ENCODE results near the gene SNED1.

Gene SNED1

DNA sequence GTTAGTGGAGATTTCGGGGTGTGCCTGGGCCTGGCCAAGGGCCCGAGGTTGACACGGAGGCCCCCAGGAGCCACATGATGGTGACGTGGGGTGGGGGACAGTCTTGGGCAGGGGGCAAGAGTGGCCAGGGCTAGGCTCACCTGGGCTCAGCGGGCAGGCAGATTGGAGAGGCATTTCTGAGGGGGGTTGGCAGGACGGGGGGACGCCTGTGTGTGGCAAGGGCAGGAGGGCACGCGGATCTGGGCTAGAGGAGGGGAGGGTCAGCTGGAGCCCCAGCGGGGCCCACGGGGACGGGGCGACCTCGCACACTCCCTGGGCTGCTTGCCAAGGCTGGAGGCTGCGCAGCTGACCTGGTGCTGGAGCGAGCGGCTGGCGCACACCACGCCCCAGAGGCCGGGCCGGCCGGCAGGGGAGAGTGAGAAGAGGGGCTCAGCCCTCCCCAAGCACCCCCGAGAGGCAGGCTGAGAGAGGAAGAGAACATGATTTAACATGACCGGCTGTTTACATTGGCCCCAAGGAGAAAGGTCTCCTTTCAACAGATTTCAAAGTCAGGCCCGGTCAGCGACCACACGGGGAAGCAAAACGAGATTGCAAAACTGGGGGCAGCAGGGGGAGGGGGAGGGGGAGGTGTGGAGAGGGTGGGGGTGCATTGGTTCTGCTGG, 38.0 kb upstream of the SNED1 start:
- DNase-seq = no peak

DNA sequence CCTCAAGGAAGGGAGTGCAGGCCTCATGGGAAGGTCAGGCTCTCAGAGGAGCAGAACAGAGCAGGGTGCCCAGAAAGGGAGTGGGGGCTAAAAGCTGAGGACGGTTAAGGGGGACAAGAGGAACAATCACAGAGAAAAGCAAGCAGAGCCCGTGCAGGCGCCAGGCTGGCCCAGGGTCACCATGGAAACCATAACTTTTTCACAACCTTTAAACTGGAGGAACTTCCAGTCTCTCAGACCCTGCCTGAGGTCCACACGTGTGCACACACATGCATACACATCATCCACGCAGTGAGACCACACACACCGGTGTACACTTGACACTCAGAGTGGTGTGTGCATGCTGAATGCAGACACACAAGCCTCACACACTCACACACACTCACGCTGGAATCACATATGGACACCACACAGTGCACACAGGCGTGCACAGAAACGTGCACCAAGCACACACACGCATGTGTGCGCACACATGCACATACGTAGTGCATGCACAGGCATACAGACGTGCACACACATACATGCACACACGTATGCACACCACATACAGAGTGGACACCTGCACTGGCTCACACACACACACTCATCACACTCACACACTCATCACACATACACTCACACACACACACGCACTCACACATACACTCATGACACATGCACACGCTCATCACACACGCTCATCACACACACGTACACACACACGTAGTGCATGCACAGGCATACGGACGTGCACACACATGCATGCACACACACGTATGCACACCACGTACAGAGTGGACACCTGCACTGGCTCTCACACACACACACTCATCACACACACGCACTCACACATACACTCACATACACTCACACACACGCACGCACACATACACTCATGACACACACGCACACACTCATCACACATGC, 37.2 kb upstream of the SNED1 start:
- DNase-seq = no peak

DNA sequence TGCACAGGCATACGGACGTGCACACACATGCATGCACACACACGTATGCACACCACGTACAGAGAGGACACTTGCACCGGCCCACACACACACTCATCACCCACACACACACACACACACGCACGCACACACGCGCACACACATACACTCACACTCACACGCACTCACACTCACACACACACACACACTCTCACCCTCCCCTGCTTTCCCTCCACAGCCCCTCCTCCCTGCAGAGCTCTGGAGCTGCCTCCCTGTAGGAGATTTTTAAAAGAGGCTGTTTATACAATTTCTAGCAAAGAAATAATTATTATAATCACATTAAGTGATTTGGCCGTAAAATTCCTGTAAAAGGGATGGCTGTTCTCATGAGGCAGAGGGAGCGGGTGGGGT, 36.5 kb upstream of the SNED1 start:
- no peak for DNase-seq

DNA sequence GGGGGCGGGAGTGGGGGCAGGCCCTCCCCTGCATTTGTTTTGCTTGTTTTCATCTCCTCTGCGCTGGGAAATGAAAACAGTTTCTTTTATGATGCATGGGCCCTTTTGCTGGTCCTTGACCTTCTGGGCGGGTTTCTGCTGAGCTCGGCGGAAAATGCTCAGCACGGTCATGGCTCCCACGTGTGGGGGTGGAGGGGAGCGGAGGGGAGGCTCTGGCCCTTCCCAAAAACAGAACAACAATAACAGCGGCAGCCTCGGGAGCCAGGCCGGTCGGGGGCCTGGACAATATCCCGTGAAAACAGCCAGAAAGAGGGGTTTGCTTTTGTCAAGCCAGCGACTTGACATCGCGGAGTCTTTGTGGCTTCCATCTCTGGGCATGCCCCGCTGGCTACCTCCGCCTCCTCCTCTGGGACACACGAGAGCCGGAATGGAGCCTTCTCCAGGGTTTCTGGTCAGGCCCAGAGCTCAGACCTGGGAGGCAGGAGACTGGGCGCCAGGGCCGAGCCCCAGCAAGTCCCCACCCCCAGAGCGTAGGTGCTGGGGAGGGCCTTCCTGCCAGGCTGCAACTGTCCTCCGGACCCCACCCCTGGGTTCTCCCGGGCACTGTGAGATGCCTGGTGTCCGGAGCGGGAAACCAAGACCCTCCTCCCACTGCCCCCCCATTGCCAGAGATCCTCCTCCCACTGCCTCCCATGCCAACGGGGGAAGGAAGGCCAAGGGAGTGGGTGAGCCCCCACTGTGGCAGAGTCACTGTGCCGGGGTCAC, 35.9 kb upstream of the SNED1 start:
- no peak for DNase-seq

DNA sequence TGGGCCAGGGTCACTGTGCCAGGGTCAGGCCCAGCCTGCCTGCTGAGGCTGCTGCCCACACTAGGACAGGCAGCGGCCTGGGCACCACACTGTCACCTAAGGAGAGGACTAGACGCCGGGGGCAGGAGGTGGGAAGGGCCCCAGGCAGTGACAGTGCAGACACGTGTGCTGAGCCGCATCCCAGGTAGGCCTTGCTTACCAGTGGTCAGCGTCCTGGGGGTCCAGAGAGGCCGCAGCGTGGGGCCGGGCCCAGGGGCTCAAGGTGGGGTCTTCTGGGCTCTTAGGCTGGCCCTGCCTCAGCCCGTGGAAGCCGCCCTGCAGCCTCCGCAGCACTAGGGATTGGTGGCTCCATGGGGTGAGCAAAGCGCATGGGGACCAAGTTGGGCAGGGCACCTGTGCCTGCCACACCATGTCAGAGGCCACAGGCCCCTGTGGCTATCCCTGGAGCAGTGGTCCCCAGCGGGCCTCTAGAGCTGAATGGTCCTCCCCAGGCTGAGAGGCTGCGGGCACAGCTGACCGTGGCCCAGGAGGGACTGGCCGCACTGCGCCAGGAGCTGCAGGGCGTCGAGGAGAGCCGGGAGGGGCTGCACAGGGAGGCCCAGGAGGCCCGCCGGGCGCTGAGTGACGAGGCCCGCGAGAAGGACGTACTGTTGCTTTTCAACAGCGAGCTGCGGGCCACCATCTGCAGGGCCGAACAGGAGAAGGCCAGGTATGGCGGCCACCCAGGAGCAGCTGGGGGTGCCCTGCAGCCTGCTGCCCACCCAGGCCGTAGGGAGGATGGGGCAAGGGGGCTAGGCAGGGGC, 35.2 kb upstream of the SNED1 start:
- no peak for DNase-seq

DNA sequence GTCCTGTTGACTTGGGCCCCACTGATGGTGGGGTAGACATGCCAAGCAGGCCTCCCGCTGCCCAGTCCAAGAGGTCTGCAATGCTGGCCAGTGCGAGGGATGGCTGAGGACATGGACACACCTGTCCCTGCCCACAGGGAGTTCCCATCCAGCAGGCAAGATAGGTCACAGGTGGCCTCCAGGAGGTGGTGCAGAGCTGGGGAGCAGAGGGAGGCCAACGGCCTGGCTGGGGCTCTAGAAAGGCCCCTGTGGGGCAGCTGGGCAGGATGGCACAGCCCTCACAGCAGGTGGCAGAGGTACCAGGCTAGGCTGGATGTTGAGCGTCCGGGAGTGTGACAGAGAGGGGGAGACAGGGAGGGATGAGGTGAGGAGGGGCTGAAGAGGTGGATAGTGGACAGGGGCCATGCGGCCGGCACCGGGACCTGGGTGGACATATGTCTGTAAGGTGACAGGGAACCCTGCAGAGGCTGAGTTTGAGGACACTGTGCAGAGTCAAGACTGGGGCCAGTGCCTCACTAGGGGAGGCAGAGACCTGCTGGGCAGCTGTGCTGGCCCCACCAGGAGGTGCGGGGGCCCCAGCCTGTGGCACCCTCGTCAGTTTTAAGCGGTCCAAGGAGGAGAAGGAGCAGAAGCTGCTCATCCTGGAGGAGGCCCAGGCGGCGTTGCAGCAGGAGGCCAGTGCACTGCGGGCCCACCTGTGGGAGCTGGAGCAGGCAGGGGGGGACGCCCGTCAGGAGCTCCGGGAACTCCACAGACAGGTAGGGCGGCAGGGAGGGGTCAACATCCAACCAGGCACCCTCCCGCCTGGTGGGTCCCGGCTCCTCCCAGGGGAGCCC, 34.3 kb upstream of the SNED1 start:
- DNase-seq = no peak

DNA sequence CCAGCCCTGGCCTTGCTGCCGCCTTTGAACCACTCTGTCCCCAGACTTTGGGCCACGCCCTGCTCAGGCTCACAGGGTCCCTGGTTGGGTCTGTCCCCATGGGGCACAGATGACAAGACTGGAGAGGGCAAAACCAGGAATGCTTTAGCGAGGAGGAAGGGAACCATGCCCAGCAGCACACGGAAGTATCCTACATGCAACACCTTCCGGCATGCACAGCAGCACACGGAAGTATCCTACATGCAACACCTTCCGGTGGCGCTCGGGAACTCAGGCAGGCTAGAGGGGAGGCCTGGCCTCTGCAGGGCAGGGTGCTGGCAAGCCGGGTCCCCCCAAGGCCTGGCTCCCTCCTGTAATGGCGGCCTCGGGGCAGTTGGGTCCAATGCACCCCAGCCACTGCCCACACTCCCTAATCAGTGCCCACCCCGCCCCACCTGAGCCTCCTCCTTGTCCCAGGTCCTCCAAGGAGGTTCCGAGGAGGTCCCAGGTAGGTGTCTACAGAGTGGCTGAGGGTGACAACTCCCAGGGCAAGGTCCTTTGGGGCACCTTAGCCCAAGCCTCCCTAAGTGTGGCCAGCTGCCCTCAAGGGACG, 33.6 kb upstream of the SNED1 start:
- no peak for DNase-seq

DNA sequence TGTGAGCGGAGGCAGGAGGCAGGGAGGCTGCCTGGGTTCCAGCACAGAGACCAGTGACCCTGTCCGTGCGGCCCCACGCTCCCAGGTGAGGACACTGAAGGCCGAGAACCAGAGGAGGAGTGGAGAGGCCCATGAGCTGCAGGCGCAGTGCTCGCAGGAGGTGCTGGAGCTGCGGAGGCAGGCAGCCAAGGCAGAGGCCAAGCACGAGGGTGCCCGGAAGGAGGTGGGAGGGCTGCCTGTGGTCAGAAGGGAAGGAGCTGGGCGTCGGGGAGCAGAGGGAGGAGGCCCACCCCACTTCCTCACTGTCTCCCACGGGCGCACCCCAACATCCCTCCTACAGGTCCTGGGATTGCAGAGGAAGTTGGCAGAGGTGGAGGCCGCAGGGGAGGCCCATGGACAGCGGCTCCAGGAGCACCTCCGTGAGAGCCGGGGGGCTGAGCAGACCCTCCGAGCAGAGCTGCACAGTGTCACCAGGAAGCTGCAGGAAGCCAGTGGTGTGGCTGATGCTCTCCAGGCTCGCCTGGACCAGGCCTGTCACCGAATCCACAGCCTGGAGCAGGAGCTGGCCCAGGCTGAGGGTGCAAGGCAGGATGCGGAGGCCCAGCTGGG, 33.0 kb upstream of the SNED1 start:
- DNase-seq = no peak

DNA sequence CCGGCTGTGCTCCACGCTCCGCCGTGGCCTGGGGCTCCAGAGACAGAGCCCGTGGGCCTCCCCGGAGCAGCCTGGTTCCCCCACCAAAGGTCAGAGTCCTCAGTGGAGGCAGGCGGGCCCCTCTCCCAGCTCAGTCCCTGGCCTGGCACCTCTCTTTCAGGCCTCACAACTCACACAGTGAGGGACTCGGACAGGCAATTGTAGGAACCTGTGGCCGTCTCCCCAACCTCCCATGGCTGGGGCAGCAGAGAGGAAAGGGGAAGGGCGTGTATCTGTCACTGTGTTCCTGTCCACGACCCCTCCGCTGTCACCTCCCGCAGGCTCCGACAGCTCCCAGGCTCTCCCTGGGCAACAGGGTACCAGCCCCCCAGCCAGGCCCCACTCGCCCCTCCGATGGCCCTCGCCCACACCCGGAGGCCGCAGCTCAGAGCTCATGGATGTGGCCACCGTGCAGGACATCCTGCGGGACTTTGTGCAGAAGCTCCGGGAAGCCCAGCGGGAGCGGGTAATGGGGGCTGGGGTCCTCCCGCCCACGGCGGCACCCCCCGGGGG, 32.4 kb upstream of the SNED1 start:
- DNase-seq = no peak

DNA sequence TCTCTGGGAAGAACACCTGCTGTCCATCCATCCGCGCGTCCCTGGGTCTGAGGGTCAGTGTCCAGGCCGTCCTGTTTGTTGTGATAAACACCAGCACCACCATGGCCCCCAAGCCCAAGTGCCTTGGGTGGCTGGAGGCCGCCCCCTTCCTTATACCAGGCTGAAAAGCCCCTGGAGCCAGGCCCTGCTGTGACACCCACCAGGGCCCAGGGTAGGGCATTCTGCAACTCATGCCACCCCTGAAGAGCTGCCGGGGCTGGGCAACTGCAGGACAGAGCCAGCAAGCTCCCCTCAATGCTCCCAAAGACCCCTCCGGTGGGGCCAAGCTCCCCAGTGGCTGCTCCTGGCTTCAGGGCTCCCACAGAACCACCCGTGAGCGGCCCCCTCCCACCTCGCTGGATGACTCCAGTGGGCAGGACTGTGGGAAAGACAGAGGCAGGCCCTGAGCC, 31.9 kb upstream of the SNED1 start:
- DNase-seq = no peak

DNA sequence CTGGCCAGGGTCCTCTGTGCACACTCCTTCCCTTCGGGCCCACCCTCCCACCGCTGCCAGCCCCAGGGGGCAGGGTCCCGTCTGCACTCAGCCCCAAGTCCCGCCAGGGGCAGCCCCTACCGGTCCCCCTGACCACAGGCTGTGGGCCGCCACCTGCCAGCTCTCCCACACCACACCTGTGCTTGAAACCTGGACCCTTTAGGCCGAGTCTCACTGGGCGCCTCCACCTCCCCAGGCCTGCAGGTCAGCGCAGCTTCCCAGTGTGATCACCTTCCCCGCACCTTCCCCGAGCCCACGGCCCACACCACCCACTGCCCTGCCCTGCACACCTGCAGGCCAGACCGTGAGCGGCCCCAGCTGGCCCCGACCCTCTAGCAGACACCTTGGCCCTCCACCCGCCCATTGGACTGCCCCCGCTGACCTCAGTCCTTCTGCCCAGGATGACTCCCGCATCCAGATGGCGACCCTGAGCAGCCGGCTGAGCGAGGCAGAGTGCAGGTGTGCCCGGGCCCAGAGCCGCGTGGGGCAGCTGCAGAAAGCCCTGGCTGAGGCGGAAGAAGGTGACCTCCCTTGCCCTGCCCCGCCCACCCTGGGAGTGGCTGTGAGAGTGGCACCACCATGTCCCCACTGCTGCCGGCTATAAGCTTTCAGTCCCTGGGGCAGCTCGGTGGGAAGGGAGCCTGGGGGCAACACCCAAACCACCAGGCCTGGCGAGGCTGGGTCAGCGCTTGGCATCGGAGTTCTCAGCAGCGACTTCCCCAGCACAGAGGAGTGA, 31.3 kb upstream of the SNED1 start:
- no peak for DNase-seq

DNA sequence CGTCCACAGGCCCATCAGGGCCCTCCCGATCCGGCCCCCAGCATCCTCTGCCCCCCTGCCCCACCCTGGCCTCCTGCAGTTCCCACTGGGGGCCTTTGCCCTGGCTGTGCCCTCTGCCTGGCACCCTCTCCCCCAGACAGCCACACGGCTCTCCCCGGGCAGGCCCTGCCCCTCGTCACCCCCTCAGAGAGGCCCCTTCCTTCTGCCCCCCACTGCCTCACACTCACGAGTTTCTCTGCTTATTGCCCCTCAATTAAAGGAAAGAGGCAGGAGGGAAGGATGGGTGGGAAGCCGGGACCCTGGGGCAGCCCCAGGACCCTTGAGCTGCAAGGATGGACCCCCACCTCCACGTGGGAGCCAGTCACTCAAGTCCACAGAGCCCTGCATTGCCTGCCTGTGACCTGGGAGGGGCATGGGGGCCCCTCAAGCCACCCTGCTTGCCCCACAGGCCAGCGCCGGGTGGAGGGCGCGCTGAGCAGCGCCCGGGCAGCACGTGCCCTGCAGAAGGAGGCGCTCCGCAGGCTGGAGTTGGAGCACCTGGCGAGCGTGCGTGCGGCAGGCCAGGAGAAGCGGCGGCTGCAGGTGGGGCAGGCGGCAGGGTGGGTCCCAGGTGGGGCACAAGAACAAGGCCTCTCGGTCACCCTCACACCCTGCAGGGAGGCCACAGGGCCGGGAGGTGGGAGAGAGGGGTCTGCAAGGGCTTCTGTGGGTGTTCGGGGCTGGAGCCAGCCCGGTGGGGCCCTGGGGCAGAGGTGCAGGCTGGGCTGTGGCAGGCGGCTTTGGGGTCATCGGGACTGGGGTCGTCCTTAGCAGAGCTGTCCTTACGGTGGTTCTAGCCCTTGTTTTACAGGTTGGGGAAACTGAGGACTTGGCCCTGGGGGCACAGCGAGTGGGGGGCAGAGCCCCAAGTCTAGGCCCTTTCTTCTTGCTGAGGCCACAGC, 30.5 kb upstream of the SNED1 start:
- DNase-seq = no peak

DNA sequence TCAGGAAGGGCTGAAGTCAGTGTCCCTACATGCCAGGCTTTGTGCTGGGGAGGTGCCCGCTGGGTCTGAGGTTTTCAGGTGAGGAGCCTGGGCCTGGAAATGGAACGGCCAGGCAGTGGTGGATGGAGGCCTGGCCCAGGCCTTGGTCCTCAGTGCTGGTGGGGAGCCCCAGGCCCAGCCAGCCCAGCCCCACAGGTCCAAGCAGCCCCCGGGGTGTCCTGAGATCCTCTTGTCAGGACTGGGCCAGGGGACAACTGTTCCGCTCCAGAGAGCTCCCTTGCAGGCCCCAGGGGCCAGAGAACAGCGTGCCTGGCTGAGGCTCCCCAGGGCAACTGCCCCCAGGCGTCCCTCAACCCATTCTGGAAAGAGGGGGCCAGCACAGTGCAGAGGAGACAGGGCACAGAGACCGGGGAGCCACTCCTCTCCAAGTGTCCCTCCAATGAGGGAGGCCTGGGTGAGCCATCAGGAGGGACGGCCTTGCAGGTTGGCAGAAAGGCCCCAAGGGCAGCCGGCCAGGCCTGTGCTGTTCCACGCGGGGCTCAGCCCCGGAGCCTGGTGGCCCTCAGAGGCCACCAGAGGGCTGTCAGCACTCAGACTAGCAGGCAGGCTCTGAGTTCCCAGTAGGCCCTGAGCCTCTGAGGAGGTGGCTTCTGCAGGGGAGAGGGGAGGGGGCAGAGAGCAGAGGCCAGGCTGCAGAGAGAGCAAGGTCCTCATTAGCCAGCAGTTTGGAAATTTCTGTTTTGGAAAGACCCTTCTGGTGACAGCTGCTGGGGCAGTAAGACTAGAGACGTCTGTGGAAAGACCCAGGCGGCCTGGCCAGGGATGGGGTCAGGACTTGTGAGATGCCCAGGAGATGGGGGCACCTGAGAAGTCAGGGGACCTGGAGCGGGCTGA, 29.4 kb upstream of the SNED1 start:
- DNase-seq = no peak

DNA sequence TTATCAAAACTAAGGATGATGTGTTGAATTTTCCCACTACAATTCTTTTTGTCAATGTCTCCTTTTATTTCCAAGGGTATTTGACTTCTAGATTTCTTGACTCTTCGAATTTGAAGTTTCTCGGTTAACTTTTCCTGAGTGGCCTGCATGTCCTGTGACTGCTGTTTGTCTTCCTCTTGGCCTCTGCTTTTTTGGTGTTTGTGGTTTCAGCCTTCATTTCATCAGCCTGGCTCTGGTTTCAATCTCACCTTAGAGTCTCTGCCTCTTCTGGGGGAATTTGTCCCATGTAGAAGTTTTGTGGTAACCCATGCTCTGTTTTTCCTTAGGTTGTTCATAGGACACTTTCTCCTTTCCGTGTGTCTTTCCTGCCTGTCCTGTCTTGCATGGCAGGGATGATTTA, 28.3 kb upstream of the SNED1 start:
- DNase-seq = no peak

DNA sequence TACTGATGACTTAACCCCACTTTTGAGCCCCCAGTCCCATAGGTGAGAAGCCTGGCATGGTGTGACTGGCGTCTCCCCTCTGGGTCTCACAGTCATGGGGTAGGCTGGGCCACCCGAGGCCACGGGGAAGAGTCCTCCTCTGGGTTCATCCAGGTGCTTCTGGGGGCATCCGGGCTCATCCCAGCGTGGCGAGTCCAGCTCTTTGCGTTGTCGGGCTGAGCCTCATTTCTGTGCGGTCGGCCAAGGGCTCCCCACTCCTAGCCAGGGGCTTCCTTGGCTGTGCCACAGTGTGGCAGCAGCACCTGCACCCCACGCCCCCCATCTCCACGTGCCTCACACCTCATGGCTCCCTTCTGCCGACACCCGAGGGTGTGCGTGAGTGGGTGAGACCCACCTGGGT, 27.6 kb upstream of the SNED1 start:
- DNase-seq = no peak

DNA sequence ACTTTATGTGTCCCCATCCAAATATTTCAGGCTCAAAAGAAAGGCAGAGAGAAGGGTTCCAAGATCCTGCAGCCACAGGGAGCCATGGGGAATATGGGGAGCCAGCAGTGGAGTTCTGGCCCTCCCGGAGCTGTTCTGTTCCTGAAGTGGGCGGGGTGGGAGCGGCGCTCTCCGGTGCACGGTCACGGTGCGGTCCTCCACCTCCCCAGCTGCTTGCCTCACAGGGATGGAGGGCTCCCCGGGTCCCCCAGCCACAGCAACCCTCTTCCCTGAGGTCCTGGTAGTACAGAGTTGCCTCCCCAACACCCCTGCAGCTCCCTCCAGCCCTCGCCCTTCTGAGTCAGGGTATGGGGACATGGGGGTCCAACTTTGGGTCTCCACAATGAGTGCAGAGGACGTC, 26.2 kb upstream of the SNED1 start:
- no peak for DNase-seq
